Measurements from ENCODE around the gene LRRC25. TPM values are rescaled to one million over a fixed set of nuclear protein-coding genes. Genes with fewer than 3 reads are reported as not detected.

The LRRC25 gene
- total and polyA plus RNA-seq, 2 donors (not counting 3 experiments of a cell fraction or from before 2014, with no cell fraction given), result not detected

- FAIRE-seq (no peak), DNase-seq (ENCODE audit: low read depth, low spot score) (no peak)
- H3K27ac ChIP-seq (ENCODE audit: insufficient read depth, low read depth, low read length), result no peak overlapping the region
- CTCF ChIA-PET, result interaction anchor here (0.6 to 1.3 kb wide), 2 partner anchors 30 to 210 kb away, joined by 4 read pairs; no protein-coding TSS in a partner anchor
- no peaks in the 10 kb centered on the region for H3K27me3 ChIP-seq (ENCODE audit: control insufficient read depth in 2 of 2, insufficient read depth in 2 of 2, low read length in 2 of 2)
- H3K36me3 ChIP-seq (ENCODE audit: control insufficient read depth in 2 of 2, extremely low read depth in 1 of 2, insufficient read depth in 2 of 2, low read length in 2 of 2), result no peaks in the 10 kb centered on the region
- intact Hi-C loops (cut with micrococcal nuclease), result no loop called here
- no peak overlapping the region for H3K4me3 ChIP-seq (replicated peaks in 1 of 3; ENCODE audit: insufficient read depth in 1 of 3, low read depth in 1 of 3, low read length in 3 of 3)
- no peaks in the 10 kb centered on the region for H3K9me3 ChIP-seq (replicated peaks; ENCODE audit: control insufficient read depth, insufficient read depth, low read length)
- dilution Hi-C loops (cut with MboI; ENCODE audit: extremely low pct_ligation_motif_present, low sequenced_read_pairs), result no loop called here
- no peak overlapping the region for H3K4me2 ChIP-seq (ENCODE audit: insufficient read depth, low read length)
- POLR2A ChIA-PET, result interaction anchor here (0.6 kb wide), 1 partner anchor 360 kb away, joined by 3 read pairs; no protein-coding TSS in a partner anchor
- no peak overlapping the region for H2AFZ ChIP-seq (ENCODE audit: low read depth, low read length)
- no peaks in the 10 kb centered on the region for H3K79me2 ChIP-seq (ENCODE audit: control insufficient read depth, insufficient read depth, low read length)
- H3K4me1 ChIP-seq (ENCODE audit: control insufficient read depth, extremely low read depth, insufficient read depth, low read length), result peaks cover 11% of the 10 kb centered on the region
- no peaks in the 10 kb centered on the region for H4K20me1 ChIP-seq (replicated peaks; ENCODE audit: control insufficient read depth, extremely low read depth, insufficient read depth, low read length)
- no peaks in the 10 kb centered on the region for H3K9me1 ChIP-seq (replicated peaks; ENCODE audit: control insufficient read depth, extremely low read depth, insufficient read depth, low read length)
- no TSS peak for BruUV-seq (replicated peaks)
- no peak for TF ChIP-seq GATA2 (IDR thresholded peaks at IDR 0.05; ENCODE audit: insufficient read depth, insufficient read length, low read depth, low read length)
- TF ChIP-seq JUN (IDR thresholded peaks at IDR 0.05; ENCODE audit: borderline replicate concordance, insufficient read depth, insufficient read length, low read depth), result no peak
- no peak for TF ChIP-seq CTCF (IDR thresholded peaks at IDR 0.05; ENCODE audit: extremely low read depth in 1 of 2, insufficient read depth in 1 of 2, low read depth in 1 of 2, low read length in 2 of 2)
- no peak for TF ChIP-seq MAX (IDR thresholded peaks at IDR 0.05; ENCODE audit: insufficient read depth, insufficient read length)
- no peak for TF ChIP-seq EZH2 (IDR thresholded peaks at IDR 0.05; ENCODE audit: borderline replicate concordance, low read depth, low read length, severe bottlenecking)
- no peak for TF ChIP-seq FOS (IDR thresholded peaks at IDR 0.05; ENCODE audit: borderline replicate concordance, insufficient read depth, low read length)
- TF ChIP-seq MYC (IDR thresholded peaks at IDR 0.05; ENCODE audit: low read depth, low read length), result no peak
- TF ChIP-seq POLR2A (IDR thresholded peaks at IDR 0.05; ENCODE audit: low read depth, low read length), result no peak
- no peak for TF ChIP-seq POLR2AphosphoS5 (IDR thresholded peaks at IDR 0.05; ENCODE audit: insufficient read depth, low read depth, low read length)
- H3K9ac ChIP-seq (replicated peaks; ENCODE audit: extremely low read depth, insufficient read depth, low read length), result no peak overlapping the region
These were observed 16.6 kb downstream of the LRRC25 start for GRCh38 chr19:18380843-18381242.

All from endothelial cell of umbilical vein (primary cell).